ENCODE data around the gene SUFU. TPM values are rescaled to one million over a fixed set of nuclear protein-coding genes. Genes with fewer than 3 reads are reported as not detected.
A peak's percentile ranks its signal among the peaks of the same experiment; 100 is the strongest.

SUFU gene
- polyA plus RNA-seq, 3 donors: 27.3 to 30.3 (median 28.2) TPM

GRCh38 chr10:102639537-102639936 is 135.8 kb downstream of the SUFU start:
- DNase-seq (ENCODE audit: extremely low read depth in 1 of 11, low read depth in 9 of 11, low spot score in 4 of 11): no peak

DNA sequence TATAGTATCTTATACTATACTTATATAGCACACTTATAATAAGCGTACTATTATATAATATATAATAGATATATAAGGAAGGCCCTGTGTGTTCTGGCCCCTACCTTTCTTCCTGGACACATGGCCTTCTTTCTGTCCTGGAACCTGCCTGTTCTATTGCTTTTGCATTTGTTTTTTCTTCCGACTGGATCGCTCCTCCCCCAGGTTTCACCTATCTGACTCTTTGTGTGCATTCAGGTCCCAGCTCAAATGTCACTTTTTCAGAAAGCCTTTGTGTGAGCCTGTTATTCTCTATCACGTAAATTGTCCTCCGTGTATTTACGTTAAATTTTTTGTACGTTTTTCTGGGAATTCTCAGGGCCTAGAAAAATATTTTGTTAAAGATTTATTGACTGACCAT is 137.6 kb downstream of the SUFU start:
- DNase-seq (ENCODE audit: extremely low read depth in 1 of 11, low read depth in 9 of 11, low spot score in 4 of 11): peak in 1 of 11 donors; percentile 59

DNA sequence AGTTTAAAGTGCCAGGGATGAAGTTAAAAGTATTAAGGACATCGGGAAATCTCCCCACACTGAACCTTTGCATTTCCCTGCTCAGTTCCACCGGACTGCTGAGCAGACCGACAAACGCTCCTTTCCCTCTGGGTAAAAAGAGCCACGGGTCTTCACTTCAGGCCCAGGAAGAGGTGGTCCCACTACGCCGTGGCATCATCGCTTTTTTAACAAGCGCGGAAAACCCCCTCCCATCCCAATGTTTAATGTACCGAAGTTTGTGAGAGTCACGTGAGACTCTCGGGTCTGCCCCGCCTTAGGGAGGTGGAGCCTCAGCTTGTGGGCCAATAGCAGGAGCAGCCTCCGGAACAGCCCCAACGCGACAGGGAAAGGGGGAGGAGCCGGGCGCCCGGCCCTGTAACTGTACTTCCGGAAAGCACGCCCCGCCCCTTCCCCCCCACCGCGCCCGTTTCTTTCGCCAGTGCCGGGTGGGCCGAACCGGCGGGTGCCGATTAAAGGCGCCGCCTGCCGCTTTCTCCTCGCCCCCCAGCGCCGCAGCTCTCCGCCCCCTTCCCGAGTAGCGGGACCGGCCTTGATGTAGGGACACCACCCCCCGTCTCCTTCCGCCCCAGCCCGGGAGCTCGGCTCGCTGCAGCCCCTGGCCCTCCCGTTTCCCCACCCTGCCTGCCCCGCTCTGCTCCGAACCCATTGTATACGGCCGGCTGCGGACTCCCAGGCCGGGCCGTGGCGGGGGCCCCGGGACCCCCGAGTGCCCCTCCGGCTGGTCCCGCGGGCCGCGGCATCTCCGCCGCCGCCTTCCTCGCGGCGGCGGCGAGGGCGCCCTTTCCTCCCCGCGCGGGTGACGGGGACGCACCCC is 138.3 kb downstream of the SUFU start:
- DNase-seq (ENCODE audit: extremely low read depth in 1 of 11, low read depth in 9 of 11, low spot score in 4 of 11): peak; percentile 92 to 98 (median 97)

DNA sequence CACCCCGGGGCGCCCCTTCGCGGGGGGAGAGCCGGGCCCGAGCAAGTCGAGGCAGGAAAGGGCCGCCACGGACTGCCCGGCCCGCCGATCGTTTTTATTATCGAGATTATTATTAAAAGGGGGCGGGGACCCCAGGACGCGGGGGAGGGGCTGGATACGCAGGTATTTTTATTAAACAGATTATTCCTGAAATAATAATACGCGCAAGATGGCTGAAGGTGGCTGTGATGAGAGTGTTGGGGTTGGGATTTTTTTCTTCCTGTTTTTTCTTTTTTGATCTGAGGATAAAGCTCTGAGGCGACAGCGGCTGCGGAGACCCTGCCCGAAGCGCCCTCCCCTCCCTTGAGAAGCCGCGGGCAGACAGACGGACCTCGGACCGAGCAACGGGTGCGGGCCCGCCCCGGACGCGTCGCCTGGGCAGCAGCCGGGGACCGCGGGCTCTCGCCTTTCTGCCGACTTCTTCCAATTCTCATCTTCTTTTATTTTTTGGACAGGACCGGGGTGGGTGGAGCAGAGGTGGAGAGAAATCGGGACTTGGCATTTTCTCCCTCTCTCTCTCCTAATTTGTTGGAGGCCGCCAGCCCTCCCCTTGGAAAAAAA is 139.1 kb downstream of the SUFU start:
- DNase-seq (ENCODE audit: extremely low read depth in 1 of 11, low read depth in 9 of 11, low spot score in 4 of 11): no peak

- DNase-seq (ENCODE audit: extremely low read depth in 1 of 11, low read depth in 9 of 11, low spot score in 4 of 11): peak in 3 of 11 donors; percentile 53 to 59 (median 58)
Measured at GRCh38 chr10:102643336-102644065, 139.7 kb downstream of the SUFU start.

DNA sequence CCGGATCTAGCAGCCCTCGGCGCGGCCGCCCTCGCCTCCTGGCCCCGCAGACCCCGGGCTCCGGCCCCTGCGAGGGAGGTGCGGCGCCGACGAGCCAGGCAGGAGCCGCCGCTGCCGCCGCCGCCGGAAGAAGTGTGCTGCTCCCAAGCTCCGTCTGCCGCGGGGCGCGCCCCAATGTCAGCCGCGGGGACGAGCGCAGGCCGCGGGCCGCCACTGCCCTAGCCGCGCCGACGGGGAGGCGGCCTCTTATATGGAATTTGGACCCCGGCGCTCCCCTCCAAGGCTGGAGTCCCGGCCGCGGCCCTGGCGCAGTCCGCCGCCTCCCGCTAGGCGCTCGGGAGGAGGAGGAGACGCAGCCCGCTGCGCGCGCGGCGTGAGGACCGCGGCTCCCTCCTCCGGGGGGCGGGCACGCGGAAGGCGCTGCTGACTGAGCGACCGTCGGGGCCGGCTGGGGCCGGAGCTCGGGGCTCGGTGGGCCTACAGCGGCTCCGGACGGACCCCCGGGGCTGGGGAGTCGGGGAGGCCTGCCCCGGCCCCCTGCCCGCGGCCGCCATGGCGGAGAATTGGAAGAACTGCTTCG is 140.4 kb downstream of the SUFU start, which contains the start of gene TRIM8:
TSS of gene TRIM8 (plus strand) at position 414 of the 580 bp plus-strand sequence. CDS start at position 553, 139 bp downstream.
- no peak for DNase-seq (ENCODE audit: extremely low read depth in 1 of 11, low read depth in 9 of 11, low spot score in 4 of 11)

GRCh38 chr10:102644646-102645387 is 141.0 kb downstream of the SUFU start:
- peak in 3 of 11 donors; percentile 45 to 72 (median 69) for DNase-seq (ENCODE audit: extremely low read depth in 1 of 11, low read depth in 9 of 11, low spot score in 4 of 11)

- DNase-seq (ENCODE audit: extremely low read depth in 1 of 11, low read depth in 9 of 11, low spot score in 4 of 11): peak in 3 of 11 donors; percentile 67 to 79 (median 68)
Measured at GRCh38 chr10:102645388-102645740, 141.6 kb downstream of the SUFU start.

GRCh38 chr10:102645741-102646609 is 142.2 kb downstream of the SUFU start:
- DNase-seq (ENCODE audit: extremely low read depth in 1 of 11, low read depth in 9 of 11, low spot score in 4 of 11): peak in 3 of 11 donors; percentile 50 to 63 (median 55)

- peak in 2 of 11 donors; percentile 58 to 61 for DNase-seq (ENCODE audit: extremely low read depth in 1 of 11, low read depth in 9 of 11, low spot score in 4 of 11)
Measured at GRCh38 chr10:102646610-102647442, 143.1 kb downstream of the SUFU start.

DNA sequence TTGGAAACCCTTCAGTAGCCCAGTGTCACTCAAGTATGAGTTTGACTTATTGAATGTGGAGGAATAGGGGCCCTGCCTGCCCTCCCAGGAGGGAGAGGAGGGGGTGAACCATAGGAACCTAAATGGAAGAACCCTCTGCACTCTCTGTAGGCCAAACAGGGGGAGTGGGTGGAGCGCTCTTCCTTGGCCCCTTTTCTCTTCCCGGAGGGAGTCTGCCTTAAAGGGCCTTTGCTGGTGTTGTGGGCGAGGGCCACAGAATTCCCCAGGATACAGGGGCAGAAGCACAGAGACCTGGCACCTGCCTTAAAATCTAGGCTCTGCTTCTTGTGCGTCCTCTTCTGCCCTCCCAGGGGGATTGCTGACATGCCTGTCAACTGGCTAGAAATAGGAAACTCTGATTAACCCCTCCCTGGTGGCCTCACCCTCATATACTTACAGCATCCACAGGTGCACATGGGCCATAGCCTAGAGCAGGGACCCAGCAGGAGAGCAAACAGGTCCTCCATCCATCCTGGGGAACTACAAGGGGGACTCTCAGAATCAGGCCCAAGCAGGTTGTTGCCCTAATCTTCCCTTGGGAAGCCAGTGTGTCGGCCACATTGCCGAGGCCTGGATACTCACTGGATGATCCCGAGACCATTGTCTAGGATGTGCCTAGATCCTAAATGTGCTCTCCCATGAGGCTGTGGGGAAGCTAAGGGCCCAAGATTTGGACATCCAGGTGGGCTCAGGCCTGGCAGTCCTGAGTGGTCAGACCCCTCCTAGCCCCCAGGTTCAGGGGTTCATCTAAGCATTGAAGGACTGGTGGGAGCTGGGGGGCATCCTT is 143.9 kb downstream of the SUFU start:
- no peak for DNase-seq (ENCODE audit: extremely low read depth in 1 of 11, low read depth in 9 of 11, low spot score in 4 of 11)

DNA sequence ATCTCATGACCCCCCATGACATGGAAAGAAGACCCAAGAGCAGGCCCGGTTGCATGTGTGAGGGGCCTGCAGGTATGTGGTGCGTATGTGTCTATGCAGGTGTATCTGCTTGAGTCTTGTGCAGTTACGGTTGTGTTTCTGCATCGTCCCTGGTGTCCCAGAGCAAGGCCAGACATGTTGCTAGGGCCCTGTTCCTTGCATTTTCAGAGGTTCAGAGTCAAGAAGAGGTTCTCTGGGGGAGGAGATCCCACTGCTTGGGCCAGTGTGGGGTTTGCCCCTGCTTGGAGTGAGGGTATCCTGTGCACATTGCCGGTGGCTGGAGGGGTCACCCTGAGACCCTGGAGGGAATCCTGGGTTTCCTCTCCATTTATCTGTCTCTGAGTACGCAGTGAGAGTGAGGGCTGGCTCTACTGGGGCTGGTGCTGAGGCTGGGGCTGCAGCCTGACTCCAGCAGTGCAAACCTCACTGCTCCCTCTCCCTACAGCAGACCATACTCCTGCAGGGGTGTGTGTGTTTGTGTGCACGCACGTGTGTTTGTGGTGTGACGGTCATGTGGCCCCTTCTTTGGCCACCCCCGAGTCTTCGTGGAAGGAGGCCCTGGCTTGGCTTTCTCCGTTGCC is 144.6 kb downstream of the SUFU start:
- DNase-seq (ENCODE audit: extremely low read depth in 1 of 11, low read depth in 9 of 11, low spot score in 4 of 11): no peak

- DNase-seq (ENCODE audit: extremely low read depth in 1 of 11, low read depth in 9 of 11, low spot score in 4 of 11): no peak
Measured at GRCh38 chr10:102648889-102649796, 145.4 kb downstream of the SUFU start.

DNA sequence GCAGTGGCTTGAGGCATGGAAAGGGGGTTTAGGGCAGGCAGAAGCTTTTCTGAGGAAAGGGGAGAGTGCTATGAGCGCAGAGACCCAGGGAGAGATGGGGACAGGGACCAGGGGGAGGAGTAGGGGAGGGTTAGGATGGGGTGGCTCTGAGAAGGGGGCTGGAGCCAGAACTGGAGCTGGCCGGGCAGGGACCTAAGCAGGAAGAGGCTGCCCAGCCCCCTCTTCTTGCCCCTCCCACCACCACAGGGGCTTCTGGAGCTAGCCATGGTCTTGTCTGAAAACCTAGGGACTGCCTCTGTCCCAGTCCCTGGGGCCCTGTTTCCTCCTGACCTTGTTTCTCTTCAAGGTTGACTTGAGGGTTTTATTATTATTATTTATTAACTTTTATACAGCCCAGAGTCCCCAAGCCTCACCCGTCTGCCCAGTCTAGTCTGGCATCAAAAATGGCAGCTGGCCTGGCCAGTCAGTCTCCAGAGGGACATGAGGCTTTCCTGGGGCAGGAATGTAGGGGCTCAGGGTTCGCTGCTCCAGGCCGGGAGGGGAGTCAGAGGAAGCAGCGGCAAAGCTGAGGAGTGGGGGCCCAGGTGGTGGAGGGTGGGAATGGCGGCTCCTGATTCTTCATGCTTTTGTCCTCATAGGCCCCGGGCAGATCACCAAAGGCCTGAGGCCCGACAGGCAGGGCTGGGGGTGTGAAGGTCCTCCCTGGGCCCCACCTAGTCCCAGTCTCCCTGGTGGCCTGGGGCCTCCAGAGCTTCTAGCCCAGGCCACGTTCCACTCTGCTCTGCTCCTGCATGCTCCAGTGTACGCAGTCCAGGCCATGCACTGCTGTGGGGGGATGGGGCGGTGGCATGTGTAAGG is 146.3 kb downstream of the SUFU start:
- no peak for DNase-seq (ENCODE audit: extremely low read depth in 1 of 11, low read depth in 9 of 11, low spot score in 4 of 11)
